GM12875 (cell line): ENCODE results near the gene ERGIC3.

ENCODE experiments used
- H3K4me3 ChIP-seq: one replicate; pipeline ENCODE4 v1.5.1; 2011; ENCODE audit warnings: low read depth, low read length, control low read depth
- TF ChIP-seq, protein P1 (sequence below): IDR thresholded peaks from 2 replicates; pipeline ENCODE4 v1.5.1; 2011; ENCODE audit warnings: low read depth, mild to moderate bottlenecking, control low read depth, inconsistent platforms, low read length, moderate library complexity, borderline replicate concordance; ENCODE audit not compliant: insufficient read depth

Gene ERGIC3

DNA sequence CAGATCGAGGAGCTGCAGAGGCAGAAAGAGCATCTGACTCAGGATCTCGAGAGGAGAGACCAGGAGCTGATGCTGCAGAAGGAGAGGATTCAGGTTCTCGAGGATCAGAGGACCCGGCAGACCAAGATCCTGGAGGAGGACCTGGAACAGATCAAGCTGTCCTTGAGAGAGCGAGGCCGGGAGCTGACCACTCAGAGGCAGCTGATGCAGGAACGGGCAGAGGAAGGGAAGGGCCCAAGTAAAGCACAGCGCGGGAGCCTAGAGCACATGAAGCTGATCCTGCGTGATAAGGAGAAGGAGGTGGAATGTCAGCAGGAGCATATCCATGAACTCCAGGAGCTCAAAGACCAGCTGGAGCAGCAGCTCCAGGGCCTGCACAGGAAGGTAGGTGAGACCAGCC lies 38.6 kb upstream of the ERGIC3 start:
- no peak overlapping the region for H3K4me3 ChIP-seq
- TF ChIP-seq, protein P1, sequence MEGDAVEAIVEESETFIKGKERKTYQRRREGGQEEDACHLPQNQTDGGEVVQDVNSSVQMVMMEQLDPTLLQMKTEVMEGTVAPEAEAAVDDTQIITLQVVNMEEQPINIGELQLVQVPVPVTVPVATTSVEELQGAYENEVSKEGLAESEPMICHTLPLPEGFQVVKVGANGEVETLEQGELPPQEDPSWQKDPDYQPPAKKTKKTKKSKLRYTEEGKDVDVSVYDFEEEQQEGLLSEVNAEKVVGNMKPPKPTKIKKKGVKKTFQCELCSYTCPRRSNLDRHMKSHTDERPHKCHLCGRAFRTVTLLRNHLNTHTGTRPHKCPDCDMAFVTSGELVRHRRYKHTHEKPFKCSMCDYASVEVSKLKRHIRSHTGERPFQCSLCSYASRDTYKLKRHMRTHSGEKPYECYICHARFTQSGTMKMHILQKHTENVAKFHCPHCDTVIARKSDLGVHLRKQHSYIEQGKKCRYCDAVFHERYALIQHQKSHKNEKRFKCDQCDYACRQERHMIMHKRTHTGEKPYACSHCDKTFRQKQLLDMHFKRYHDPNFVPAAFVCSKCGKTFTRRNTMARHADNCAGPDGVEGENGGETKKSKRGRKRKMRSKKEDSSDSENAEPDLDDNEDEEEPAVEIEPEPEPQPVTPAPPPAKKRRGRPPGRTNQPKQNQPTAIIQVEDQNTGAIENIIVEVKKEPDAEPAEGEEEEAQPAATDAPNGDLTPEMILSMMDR = no peak

DNA sequence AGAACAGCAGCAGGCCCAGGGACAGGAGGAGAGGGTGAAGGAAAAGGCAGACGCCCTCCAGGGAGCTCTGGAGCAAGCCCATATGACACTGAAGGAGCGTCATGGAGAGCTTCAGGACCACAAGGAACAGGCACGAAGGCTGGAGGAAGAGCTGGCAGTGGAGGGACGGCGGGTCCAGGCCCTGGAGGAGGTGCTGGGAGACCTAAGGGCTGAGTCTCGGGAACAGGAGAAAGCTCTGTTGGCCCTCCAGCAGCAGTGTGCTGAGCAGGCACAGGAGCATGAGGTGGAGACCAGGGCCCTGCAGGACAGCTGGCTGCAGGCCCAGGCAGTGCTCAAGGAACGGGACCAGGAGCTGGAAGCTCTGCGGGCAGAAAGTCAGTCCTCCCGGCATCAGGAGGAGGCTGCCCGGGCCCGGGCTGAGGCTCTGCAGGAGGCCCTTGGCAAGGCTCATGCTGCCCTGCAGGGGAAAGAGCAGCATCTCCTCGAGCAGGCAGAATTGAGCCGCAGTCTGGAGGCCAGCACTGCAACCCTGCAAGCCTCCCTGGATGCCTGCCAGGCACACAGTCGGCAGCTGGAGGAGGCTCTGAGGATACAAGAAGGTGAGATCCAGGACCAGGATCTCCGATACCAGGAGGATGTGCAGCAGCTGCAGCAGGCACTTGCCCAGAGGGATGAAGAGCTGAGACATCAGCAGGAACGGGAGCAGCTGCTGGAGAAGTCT lies 37.9 kb upstream of the ERGIC3 start:
- H3K4me3 ChIP-seq = no peak overlapping the region
- TF ChIP-seq, protein P1 = no peak

DNA sequence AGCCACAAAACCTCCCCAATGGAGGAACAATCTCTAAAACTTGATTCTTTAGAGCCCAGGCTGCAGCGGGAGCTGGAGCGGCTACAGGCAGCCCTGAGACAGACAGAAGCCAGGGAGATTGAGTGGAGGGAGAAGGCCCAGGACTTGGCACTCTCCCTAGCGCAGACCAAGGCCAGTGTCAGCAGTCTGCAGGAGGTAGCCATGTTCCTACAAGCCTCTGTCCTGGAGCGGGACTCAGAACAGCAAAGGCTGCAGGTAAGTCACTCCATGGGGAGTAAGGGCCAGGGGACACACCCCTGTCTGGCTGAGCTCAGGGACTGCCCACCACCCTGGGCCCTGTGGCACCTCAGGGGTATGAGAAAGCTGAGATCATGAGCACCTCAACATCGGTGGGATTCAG lies 37.1 kb upstream of the ERGIC3 start:
- TF ChIP-seq, protein P1 = no peak

DNA sequence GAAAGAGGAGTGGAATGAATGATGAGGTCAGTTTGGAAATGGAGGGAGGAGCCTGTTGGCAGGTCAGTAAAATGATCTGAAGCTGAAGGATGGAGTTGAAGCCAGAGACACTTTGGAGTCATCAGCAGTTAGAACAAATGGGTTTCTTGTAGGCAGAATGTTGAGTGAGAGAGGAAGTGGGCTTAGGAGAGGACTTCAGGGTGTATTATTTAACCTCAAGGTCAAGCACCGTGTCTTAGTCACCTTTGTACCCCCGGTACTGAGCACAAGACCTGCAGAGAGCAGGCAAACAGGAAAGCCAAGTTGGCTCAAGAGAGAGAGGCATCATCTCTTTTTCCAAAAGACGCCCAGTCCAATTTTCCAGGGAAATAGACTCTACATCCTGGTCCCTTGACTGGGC lies 35.7 kb upstream of the ERGIC3 start:
- TF ChIP-seq, protein P1 = no peak
- no peak overlapping the region for H3K4me3 ChIP-seq

More for the DNA sequence above, 37.1 kb upstream of the ERGIC3 start:
- H3K4me3 ChIP-seq = no peak overlapping the region

DNA sequence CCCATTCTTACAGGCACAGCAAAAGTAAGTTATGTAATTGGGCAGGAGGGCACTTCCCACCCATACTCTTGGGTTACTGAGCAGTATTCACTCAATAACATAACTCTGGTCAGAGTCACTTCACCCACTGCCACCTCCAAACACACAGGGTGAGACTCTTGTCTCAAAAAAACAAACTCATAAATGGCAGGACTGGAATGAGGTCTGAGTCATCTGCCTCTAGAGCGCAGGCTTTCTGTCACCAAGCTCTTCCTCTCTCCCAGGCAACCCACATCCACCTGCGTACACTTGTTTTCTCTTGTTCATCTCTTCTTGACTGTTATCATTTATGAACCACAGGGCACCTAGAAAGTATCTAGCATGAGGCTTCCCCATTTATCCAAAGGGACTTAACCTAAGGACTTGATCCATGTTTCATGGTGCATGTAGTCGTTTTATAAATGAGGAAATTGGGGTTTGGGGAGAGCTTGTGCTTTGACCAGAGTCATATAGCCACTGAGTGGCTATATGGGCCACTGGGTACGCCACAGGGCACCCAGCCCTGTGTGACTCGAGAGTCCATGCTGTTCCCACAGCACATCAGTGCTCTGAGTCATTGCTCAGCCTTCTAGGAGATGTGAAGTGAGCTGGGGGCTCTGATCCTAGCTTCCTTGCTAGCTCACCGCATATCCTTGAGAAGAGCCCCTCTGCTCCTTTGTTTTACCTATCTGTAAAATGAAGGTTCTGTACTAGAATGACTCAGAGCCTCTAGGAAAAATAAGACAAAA lies 34.8 kb upstream of the ERGIC3 start:
- TF ChIP-seq, protein P1 = no peak
- no peak overlapping the region for H3K4me3 ChIP-seq

DNA sequence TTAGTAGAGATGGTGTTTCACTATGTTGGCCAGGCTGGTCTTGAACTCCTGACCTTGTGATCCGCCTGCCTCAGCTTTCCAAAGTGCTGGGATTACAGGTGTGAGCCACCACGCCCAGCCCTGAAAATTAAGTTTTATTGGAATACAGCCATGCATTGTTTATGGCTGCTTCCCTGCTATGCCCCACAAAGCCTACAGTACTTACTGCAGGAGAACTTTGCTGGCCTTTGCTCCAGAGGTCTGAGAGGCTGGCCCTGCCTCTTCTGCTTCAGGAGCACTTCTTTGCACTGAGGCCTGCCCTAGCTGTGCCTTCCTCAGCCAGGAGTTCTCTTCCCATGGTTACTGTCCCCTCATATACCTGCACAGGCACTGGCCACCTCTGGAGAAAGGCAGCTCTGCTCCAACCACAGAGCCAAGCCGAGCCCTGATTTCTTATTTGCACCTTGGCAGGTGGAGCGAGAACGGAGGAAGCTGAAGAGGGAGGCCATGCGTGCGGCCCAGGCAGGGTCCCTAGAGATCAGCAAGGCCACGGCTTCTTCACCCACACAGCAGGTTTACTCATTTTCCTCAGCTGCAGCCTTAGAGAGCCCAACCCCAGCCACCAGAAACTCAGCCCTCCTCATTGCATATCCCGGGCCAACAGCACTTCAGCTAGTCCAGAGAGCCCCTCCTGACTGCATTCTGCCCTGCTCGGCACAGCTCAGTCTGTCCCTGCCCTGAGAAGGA lies 33.2 kb upstream of the ERGIC3 start:
- H3K4me3 ChIP-seq = no peak overlapping the region
- TF ChIP-seq, protein P1 = no peak
